Naive B cell (primary cell): ENCODE data around the gene PINK1. TPM values are rescaled to one million over a fixed set of nuclear protein-coding genes. Genes with fewer than 3 reads are reported as not detected.
"Not testable (repeated sequence)": the region's sequence is repeated elsewhere in the genome, so short reads cannot be mapped to it uniquely, and the experiment has no call there.

ENCODE experiments used
- ATAC-seq, 2 donors: fragments of 150-1000 bp; cut with Tn5 transposase; 2 replicates each; pipeline ENCODE4 v1.10.0; 2021; ENCODE audit warnings: low read depth in 2 of 2, mild to moderate bottlenecking in 2 of 2, moderate library complexity in 2 of 2
- DNase-seq: peaks from one replicate; pipeline ENCODE4 v3.0.0; 2022
- H3K27ac Mint-ChIP-seq, 6 donors: one replicate each; pipeline ENCODE4 v1.8.0; 2020 to 2022; ENCODE audit warnings: mild to moderate bottlenecking in 6 of 6, mixed read lengths in 6 of 6, moderate library complexity in 5 of 6, inconsistent platforms in 2 of 6
- H3K27me3 Mint-ChIP-seq, 3 donors: one replicate each; pipeline ENCODE4 v1.8.0; 2021 to 2022; ENCODE audit warnings: mixed read lengths in 3 of 3, mild to moderate bottlenecking in 1 of 3
- H3K36me3 Mint-ChIP-seq, 2 donors: one replicate each; pipeline ENCODE4 v1.8.0; 2020 to 2022; ENCODE audit warnings: mixed read lengths in 2 of 2, inconsistent platforms in 1 of 2, mild to moderate bottlenecking in 1 of 2
- H3K4me1 Mint-ChIP-seq, 3 donors: one replicate each; pipeline ENCODE4 v1.8.0; 2020 to 2022; ENCODE audit warnings: mixed read lengths in 3 of 3, inconsistent platforms in 1 of 3, mild to moderate bottlenecking in 1 of 3, moderate library complexity in 1 of 3
- H3K4me3 Mint-ChIP-seq, 8 donors: one replicate each; pipeline ENCODE4 v1.8.0; 2020 to 2022; ENCODE audit warnings: mild to moderate bottlenecking in 8 of 8, mixed read lengths in 8 of 8, moderate library complexity in 8 of 8, inconsistent platforms in 2 of 8
- H3K9me3 Mint-ChIP-seq, 7 donors: one replicate each; pipeline ENCODE4 v1.8.0; 2020 to 2022; ENCODE audit warnings: mixed read lengths in 7 of 7, mild to moderate bottlenecking in 5 of 7, inconsistent platforms in 2 of 7, moderate library complexity in 1 of 7
- polyA plus RNA-seq, 6 donors: library from polyadenylated mRNA; unstranded; fragments of 300-500 nt; fragmentation: Illumina TruSeq; gene quantifications; one replicate each; pipeline ENCODE4 v1.2.3, GENCODE V29; 2021; ENCODE audit warnings: low read depth in 6 of 6

Gene PINK1
- polyA plus RNA-seq, 6 donors from 2014 or later = 9.1 to 21.0 (median 16.2) TPM

DNA sequence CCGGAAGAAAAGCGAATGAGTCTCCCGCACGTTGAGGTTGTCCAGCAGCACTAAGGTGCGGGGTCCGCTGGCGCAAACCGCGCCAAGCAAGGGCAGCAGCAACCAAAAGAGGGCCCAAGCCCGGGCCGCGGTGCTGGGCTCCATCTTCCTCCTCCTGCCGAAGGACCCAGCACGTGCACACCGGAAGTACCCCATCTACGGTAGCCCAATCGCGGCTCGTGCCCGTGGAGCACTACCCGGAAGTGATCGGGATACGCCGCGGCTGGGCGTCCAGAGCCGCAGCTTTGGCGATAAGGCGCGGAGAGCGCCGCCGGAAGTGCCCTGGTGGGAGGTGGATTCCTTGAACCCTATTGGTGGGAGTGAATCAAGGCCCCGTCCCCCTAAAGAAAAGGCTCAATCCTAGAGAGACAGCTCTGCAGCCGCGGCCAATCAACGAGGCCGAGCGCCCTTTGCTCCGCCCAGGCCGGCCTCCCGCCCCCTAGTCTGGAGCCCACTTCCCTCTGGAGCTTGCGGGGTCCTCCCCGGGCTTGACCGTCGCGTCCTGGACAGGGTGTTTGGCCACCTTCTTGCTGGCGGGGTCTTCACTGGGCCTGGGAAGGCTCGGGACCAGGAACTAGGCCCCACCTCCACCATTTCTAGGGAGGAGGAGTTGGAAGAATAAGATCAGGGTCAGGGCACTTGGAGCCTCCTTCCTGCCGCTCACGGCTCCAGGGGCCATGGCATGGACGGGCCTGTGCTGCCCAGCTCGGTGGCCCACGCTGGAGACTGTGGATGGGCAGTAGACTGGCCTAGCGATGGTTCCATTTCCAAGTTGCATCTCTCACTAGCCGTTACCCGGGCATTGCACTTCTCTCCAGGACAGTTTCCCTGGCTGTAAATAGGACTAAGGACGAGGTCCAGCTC lies 28.2 kb downstream of the PINK1 start, which contains the start of gene DDOST:
DDOST (minus strand) TSS at position 163 of the 903 bp plus-strand sequence; CDS start at position 144, 19 bp downstream.
- H3K4me3 Mint-ChIP-seq = peak within 1 kb of the TSS; percentile 94 to 100 (median 99)
- peak; percentile 93 to 94 for ATAC-seq
- H3K27me3 Mint-ChIP-seq = no peaks in the 10 kb centered on the region

GRCh38 chr1:20662110-20662475 lies 28.8 kb downstream of the PINK1 start:
- Mint-ChIP-seq H3K27ac (peak overlapping the region; percentile 81 to 98 (median 98)), H3K4me3 (peak overlapping the region; percentile 94 to 100 (median 99)), H3K27me3 (no peaks in the 10 kb centered on the region), H3K4me1 (peaks cover 35 to 47% (median 47%) of the 10 kb centered on the region in 3 donors), H3K36me3 (peaks cover 5 to 9% of the 10 kb centered on the region in 2 donors), H3K9me3 (peaks cover 0 to 3% (median 0%) of the 10 kb centered on the region in 7 donors)
- DNase-seq (no peak), ATAC-seq (no peak)

More for the DNA sequence above, 28.2 kb downstream of the PINK1 start, which contains the start of gene DDOST:
- Mint-ChIP-seq H3K36me3 (peaks cover 12 to 15% of the 10 kb centered on the region in 2 donors), H3K9me3 (no peaks in the 10 kb centered on the region), H3K27ac (peak within 1 kb of the TSS; percentile 66 to 98 (median 98)), H3K4me1 (peaks cover 42 to 54% (median 48%) of the 10 kb centered on the region in 3 donors)
- peak; percentile 96 for DNase-seq

DNA sequence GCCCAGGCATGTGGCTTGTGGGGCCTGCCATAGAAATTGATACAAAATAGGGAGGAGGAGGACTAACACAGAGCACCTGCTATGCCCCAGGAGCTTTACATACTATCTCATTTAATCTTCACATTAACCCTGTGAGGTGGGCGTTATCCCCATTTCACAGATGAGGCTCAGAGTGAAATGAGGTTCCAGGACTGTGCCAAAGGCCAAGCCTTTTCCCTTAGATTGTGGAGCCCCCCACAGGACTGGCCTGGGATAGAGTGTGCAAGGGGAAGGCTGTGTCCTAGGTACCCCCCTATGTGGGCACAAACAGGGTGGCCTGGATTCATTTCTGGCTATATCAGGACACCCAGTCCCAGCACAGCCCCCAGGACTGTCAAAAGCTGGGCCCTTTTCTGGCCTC lies 30.1 kb downstream of the PINK1 start:
- H3K9me3 Mint-ChIP-seq = peaks cover 0 to 3% (median 0%) of the 10 kb centered on the region in 7 donors
- H3K4me1 Mint-ChIP-seq = peaks cover 34 to 46% (median 44%) of the 10 kb centered on the region in 3 donors
- no peak for DNase-seq
- ATAC-seq = no peak
- no peaks in the 10 kb centered on the region for H3K27me3 Mint-ChIP-seq
- peak overlapping the region in 4 of 6 donors; percentile 33 to 98 (median 38) for H3K27ac Mint-ChIP-seq
- H3K36me3 Mint-ChIP-seq = peaks cover 5 to 7% of the 10 kb centered on the region in 2 donors
- peak overlapping the region in 7 of 8 donors; percentile 22 to 99 (median 99) for H3K4me3 Mint-ChIP-seq

GRCh38 chr1:20663969-20664715 lies 30.9 kb downstream of the PINK1 start:
- Mint-ChIP-seq H3K36me3 (peaks cover 4 to 5% of the 10 kb centered on the region in 2 donors), H3K27ac (peak overlapping the region in 1 of 6 donors; percentile 32), H3K4me3 (peak overlapping the region in 4 of 8 donors; percentile 2 to 99 (median 42)), H3K9me3 (peaks cover 0 to 3% (median 0%) of the 10 kb centered on the region in 7 donors), H3K27me3 (no peaks in the 10 kb centered on the region), H3K4me1 (peaks cover 32 to 42% (median 38%) of the 10 kb centered on the region in 3 donors)
- ATAC-seq (no peak), DNase-seq (no peak)

- no peaks in the 10 kb centered on the region for H3K36me3 Mint-ChIP-seq
- peak overlapping the region in 1 of 8 donors; percentile 66 for H3K4me3 Mint-ChIP-seq
- ATAC-seq (no peak), DNase-seq (no peak)
- peaks cover 0 to 3% (median 0%) of the 10 kb centered on the region in 7 donors for H3K9me3 Mint-ChIP-seq
- H3K27ac Mint-ChIP-seq = no peak overlapping the region
- peaks cover 16 to 27% (median 22%) of the 10 kb centered on the region in 3 donors for H3K4me1 Mint-ChIP-seq
- H3K27me3 Mint-ChIP-seq = no peaks in the 10 kb centered on the region
Measured at GRCh38 chr1:20665726-20666125, 32.5 kb downstream of the PINK1 start.

GRCh38 chr1:20666146-20666545 lies 32.9 kb downstream of the PINK1 start:
- Mint-ChIP-seq H3K4me1 (peaks cover 12 to 22% (median 18%) of the 10 kb centered on the region in 3 donors), H3K27me3 (no peaks in the 10 kb centered on the region), H3K36me3 (no peaks in the 10 kb centered on the region), H3K4me3 (no peak overlapping the region), H3K9me3 (peaks cover 0 to 3% (median 0%) of the 10 kb centered on the region in 7 donors), H3K27ac (peak overlapping the region in 1 of 6 donors; percentile 67)
- ATAC-seq (no peak), DNase-seq (no peak)

DNA sequence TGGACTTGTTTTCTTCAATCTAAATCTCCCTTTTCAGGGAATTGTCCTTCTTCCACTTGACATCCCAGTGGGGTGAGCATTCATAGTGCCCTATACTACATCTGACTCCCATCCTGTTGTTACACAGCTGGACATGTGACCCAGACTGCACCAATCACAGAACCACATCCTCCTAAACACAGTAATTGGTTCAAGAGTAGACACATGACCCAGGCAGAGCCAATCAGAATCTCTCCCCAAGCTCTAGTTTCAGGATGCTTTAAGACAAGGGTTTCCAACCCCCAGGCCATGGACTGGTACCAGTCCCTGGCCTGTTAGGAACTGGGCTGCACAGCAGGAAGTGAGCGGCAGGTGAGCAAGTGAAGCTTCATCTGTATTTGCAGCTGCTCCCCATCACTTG lies 33.5 kb downstream of the PINK1 start:
- H3K36me3 Mint-ChIP-seq = no peaks in the 10 kb centered on the region
- H3K4me3 Mint-ChIP-seq = peak overlapping the region in 3 of 8 donors; percentile 16 to 63 (median 18)
- ATAC-seq = peak in 1 of 2 donors; percentile 42
- H3K27ac Mint-ChIP-seq = no peak overlapping the region
- H3K4me1 Mint-ChIP-seq = peaks cover 11 to 16% (median 11%) of the 10 kb centered on the region in 3 donors
- DNase-seq = no peak
- H3K27me3 Mint-ChIP-seq = peaks cover 0 to under 1% (median under 1%) of the 10 kb centered on the region in 3 donors
- H3K9me3 Mint-ChIP-seq = peaks cover 0 to 3% (median 0%) of the 10 kb centered on the region in 7 donors

GRCh38 chr1:20668581-20668980 lies 35.3 kb downstream of the PINK1 start:
- Mint-ChIP-seq H3K27ac (no peak overlapping the region), H3K27me3 (peaks cover 0 to 11% (median 10%) of the 10 kb centered on the region in 3 donors), H3K4me1 (no peaks in the 10 kb centered on the region), H3K36me3 (no peaks in the 10 kb centered on the region), H3K9me3 (peaks cover 0 to 3% (median 0%) of the 10 kb centered on the region in 7 donors), H3K4me3 (no peak overlapping the region)
- DNase-seq (no peak), ATAC-seq (no peak)

GRCh38 chr1:20670936-20671335 lies 37.7 kb downstream of the PINK1 start:
- no peaks in the 10 kb centered on the region for H3K4me1 Mint-ChIP-seq
- H3K36me3 Mint-ChIP-seq = no peaks in the 10 kb centered on the region
- H3K27me3 Mint-ChIP-seq = peaks cover 0 to 20% (median 11%) of the 10 kb centered on the region in 3 donors
- peaks cover 0 to 3% (median 0%) of the 10 kb centered on the region in 7 donors for H3K9me3 Mint-ChIP-seq
- ATAC-seq (no peak), DNase-seq (no peak)
- H3K27ac Mint-ChIP-seq = no peak overlapping the region
- H3K4me3 Mint-ChIP-seq = no peak overlapping the region

GRCh38 chr1:20672265-20672632 lies 39.0 kb downstream of the PINK1 start:
- Mint-ChIP-seq H3K4me1 (no peaks in the 10 kb centered on the region), H3K27me3 (peaks cover 0 to 21% (median 11%) of the 10 kb centered on the region in 3 donors), H3K9me3 (peaks cover 0 to 4% (median 1%) of the 10 kb centered on the region in 7 donors), H3K4me3 (no peak overlapping the region), H3K27ac (peak overlapping the region in 2 of 6 donors; percentile 34 to 59), H3K36me3 (no peaks in the 10 kb centered on the region)
- ATAC-seq = no peak
- DNase-seq = no peak

DNA sequence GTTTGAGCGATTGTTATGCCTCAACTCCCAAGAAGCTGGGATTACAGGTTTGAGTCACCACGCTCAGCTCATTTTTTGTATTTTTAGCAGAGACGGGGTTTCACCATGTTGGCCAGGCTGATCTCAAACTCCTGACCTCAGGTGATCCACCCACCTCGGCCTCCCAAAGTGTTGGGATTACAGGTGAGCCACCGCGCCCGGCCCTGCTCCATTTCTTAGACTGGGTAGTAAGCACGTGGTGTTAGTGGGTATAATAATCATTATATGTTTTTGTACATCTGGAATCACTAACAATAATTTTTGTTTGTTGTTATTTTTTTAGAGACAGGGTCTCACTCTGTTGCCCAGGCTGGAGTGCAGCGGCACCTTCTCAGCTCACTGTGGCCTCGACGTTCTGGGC lies 40.4 kb downstream of the PINK1 start:
- Mint-ChIP-seq H3K27me3 (peaks cover 0 to 25% (median 11%) of the 10 kb centered on the region in 3 donors), H3K9me3 (peaks cover 0 to 12% (median 6%) of the 10 kb centered on the region in 7 donors)
- H3K4me3 Mint-ChIP-seq, ATAC-seq, H3K4me1 Mint-ChIP-seq, H3K27ac Mint-ChIP-seq, H3K36me3 Mint-ChIP-seq, DNase-seq: not testable (repeated sequence)

GRCh38 chr1:20678599-20678998 lies 45.3 kb downstream of the PINK1 start:
- no peak for DNase-seq
- ATAC-seq = peak; percentile 64 to 68
- H3K4me3 Mint-ChIP-seq = peak overlapping the region in 7 of 8 donors; percentile 27 to 87 (median 57)

GRCh38 chr1:20680269-20680668 lies 47.0 kb downstream of the PINK1 start:
- H3K9me3 Mint-ChIP-seq = peaks cover 0 to 12% (median 6%) of the 10 kb centered on the region in 7 donors
- H3K27ac Mint-ChIP-seq = peak overlapping the region in 1 of 6 donors; percentile 33
- H3K36me3 Mint-ChIP-seq = peaks cover 4 to 5% of the 10 kb centered on the region in 2 donors
- peaks cover 0 to 11% (median 10%) of the 10 kb centered on the region in 3 donors for H3K27me3 Mint-ChIP-seq
- H3K4me1 Mint-ChIP-seq = peaks cover 8 to 30% (median 16%) of the 10 kb centered on the region in 3 donors
- DNase-seq = no peak
- no peak overlapping the region for H3K4me3 Mint-ChIP-seq
- ATAC-seq = no peak

More at GRCh38 chr1:20678599-20678998, 45.3 kb downstream of the PINK1 start:
- Mint-ChIP-seq H3K36me3 (peaks cover 4 to 5% of the 10 kb centered on the region in 2 donors), H3K4me1 (peaks cover 8 to 30% (median 9%) of the 10 kb centered on the region in 3 donors), H3K9me3 (peaks cover 0 to 12% (median 6%) of the 10 kb centered on the region in 7 donors), H3K27ac (peak overlapping the region in 2 of 6 donors; percentile 10 to 12), H3K27me3 (peaks cover 0 to 14% (median 5%) of the 10 kb centered on the region in 3 donors)
